ENCODE data around the gene PDGFD.

PDGFD gene

DNA sequence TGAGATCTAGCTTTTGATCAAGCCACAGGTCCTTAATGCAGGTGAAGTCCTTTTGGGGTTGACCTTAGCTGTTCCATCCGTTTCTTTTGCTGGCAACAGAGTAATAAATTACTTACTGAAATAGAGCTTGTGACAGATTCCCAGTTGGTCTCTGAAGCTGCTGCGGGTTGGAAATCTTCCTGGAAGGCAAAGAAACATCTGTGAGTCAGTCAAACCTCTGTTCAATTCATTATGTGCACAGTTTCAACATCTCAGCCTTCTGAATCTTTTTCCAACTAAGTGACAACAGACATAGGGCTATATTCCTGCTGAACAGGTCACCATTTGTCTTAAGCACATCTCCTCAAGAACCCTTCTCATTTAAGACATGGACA is 216.4 kb downstream of the PDGFD start:
- no peak for DNase-seq

DNA sequence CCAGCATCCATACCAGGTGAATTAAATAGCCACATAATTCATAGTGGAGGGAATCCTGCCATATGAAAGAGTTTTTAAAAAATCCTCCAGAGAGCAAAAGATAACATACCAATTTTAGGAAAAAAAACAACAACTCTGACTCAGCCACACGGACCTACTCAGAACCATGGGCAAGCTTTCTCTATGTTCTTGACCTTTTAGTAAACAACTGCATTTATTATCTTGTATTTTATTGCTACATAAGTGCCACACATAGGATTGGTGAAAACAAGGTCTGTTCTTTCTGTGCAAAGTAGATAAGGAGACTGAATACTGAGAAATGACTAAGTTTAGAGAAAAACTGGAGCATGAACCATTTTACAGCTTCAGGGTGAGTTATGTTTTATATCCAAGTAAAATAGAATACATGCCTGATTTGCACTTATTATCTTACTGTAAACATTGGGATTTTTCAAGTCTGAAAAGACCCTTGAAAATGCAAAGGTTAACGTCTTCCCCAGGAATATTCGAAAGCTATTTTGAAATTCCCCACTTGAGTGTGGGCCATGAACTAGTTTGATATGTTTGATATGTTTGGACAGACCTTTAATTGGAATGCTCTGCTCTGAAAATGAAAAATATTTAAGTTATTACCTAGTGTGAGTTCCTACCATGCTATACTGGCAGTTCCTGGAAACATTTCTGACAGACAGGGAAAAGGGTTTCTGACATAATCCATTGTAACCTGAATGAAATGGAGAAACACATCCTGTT is 217.0 kb downstream of the PDGFD start:
- no peak for DNase-seq

DNA sequence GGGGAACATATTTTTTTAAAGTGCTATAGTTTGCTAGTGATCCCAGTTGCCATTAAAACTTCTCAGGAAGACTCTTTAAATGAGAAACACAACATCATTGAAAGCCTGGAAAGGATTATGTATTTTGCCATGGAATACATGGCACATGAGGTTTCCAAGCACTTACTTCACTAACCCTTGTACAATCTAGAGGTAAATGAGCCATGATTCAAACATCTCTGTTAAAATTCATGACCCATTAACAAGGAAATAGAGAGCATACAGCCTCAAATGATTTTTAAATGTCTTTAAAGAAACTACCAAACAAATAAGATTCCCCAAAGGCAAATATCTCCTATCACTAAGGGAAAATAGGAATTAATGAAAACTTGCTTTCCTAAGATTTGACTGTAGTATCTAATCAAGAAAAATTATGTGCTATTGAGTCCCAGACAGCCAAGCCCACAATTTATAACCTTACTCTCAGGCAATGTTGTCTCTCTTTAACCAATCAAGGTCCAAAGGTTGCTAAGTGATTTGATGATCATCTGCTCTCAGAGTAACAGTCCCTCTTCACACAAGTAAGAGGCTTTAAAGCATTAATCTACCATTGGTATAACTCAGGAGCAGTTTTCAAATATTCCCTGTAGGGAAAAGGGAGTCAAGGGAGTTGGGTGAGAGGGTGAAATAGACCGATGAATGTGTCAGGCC is 219.6 kb downstream of the PDGFD start:
- no peak for DNase-seq

DNA sequence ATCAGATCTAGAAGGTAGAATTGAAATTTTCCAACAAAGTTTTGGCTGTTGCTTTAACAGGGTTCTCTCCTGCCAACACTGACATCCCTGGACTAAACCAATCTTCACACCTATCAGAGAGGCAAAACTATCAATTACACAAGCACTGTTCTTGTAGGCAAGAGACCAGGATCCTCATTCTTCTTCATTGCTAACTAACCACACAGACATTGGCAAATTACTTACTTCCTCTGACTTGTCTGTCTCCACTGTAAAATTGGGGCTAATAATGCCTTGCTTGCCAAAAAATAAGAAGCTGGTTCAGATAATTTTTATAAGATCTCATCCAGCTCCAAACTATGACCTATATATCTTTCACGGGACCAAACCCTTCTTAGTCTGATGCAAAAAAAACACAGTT is 221.3 kb downstream of the PDGFD start:
- no peak for DNase-seq

DNA sequence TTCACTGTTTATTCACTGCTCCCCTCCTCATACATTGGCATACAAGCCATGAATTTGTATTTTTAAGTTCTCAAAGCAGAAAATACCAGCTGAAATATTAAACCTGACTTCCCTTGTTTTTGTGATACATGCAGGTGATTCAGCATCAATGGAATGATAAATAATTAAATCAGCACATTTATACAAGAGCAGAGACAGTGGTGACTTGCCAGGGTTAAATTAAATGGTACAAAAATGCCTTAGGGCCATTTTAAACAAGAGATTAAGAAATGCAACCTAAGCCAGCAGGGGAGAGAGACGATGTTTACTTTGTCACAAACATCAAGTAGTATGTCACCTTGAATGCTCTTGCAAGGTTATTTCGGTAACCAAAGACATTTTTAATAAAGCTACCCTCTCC is 223.4 kb downstream of the PDGFD start:
- no peak for DNase-seq

DNA sequence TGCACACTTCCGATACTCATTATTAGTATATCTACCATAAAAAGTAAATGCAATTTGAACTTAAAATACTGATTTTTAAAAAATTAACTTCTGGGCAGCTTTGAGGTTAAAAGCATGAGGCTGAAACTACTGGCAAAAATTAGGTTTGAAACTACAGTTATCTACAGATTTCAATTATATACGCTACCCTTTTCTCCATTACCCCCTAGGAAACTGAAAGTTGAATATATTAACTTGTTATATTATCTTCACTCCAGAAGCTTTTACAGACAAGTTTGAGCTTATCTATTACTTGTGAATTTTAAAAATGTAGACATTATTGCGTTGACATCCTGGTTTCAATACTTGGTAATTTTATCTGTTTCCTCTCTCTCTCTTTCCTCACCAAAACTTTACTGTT is 224.3 kb downstream of the PDGFD start:
- DNase-seq = no peak

DNA sequence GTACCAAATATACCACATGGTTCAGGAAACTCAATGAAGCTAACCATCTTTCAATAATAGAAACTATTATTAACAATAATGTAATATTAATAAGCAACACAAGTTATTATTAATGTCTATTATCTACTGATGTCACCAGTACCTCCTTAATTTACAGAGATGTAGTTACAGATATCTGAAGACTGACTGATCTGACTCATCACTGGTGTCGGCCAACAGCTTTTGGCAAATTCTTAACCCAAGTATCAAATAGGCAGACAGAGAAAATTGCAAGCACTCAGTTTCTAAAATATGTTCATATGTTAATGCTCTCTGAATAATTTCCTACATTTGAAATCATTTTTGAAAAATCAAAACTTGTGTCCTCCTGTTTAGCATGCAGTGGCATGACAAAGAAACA is 227.9 kb downstream of the PDGFD start:
- DNase-seq = no peak

DNA sequence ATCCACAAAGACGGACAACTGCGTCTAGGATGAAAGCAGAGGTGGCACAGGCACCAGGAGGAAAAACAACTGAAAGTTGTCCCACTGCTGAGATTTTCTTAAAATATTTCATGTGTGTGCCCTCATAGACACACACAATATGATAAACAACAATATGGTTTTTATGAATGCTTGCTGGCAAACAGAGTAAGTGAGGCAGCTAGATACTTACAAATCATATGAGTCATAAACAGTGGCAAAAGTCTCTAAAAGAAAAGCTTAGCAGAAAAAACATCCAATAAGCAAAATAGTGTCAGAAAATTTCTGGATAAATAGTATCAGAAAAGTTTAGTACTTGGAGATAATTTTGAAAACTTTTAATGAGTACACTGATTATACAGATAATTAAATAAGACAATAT is 228.7 kb downstream of the PDGFD start:
- no peak for DNase-seq

DNA sequence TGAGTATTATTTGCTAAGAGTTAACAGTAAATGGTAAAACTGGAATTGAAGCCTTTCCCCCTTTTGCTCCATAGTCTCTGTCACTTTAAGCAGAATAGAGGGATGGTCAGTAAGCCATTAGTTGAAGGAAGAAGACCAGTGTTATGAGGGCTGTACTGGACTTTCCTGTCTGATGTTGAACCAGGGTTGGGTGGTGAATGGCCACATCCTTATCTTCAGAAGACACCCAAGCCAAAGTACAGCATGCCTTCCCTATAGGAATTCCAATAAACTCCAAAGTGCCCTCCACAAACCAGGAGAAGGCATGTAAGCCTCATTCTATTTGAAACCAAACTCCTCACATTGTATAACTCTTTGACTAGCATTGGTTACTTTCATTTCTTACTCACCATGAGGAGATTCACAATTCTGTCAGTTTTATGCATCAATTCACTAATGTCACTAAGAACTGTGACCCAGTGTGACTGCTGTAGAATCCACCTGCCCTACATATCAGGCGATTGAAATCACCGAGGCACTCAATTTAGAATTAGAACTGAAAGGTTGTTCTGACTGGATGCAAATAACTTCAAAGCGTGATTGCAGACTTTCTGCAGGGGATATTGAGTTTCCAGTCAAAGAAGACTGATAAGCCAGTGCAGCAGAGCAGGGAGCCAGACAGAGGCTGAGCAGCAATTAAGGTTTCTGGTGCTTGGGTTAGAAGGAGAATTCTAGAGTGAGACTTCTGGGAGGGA is 234.6 kb downstream of the PDGFD start:
- DNase-seq = no peak

DNA sequence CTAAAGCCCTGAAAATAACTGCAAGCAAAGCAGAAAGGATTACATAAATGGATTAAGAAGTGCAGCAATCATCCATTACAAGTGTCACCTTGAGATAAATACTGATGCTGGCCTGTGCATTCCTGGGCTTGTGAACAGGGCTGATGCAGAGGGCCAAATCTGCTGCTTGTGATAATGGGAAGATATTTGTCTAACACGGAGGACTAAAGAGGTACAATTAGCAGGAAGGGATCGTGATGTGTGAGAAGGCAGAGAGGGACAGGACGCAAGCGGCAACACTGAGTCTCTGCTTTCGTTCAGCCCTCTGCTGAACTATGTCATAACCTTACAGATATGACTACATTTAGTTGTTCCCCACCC is 235.2 kb downstream of the PDGFD start:
- no peak for DNase-seq

DNA sequence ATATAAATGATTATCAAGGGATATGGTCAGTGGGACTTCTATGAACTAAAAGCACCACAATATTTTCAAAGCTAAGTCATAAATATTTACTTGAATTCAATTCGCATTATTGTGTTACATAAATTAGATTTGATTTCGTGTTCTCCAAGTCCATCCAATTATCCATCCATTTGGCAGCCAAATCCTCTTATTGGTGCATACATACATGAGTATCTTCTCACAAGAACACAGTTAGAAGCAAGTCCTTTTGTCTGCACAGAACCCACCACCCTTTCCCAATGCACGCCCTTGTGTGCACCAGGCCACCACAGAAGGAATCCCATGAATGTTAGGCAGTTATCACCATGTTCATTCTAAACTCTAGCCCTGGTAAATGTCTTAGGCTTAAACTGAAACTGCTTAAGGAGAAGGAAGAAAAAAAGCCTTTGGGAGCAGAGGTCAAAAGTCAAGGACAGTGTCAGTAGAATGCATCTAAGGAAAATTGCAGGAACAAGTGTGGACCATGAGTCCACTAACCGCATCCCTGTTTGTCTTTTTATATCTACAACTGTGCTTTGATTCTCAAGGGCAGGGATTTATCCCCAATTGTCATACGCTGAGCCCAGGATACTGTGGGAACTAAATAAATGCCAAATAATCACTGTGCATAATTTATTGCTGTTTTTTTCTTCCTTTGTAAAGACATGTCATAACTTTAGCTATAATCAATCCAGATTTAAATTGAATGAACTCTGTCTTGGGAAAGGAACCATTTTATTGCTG is 235.7 kb downstream of the PDGFD start:
- DNase-seq = no peak

DNA sequence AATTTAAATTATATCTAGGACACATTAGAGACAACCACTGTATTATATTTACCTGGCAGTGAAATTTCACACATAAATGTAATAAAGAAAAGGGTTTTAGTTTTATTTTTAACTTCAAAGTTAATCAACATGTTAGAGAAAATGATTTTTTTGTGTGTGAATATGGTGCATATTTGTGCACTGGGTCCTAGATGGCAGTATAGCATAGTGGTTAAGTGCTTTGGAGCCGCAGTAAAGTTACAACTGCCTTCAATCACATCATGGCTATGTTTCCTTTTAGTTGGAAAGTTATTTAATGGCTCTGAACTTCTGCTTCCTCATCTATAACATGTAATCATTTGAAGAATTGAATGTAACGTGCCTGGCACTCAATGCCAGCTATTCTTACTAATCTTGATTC is 236.4 kb downstream of the PDGFD start:
- no peak for DNase-seq

DNA sequence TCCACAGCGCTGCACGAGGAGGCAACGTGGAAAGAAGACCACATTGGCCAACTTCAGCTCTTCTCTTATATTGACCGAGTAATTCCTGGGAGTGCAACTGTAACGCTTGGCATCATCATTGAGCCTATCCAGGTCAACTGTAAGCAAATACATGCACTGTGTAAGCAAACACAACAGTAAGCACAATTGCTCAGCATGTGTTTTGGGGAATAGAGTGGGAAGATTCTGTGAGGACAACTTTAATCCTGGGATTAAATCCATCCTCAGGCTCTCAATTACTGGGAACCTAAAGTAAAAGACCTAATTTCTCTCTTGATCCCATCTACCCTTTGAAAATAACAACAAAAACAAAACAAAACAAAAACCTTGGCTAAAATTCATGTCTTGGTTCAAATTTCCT is 237.0 kb downstream of the PDGFD start:
- no peak for DNase-seq

DNA sequence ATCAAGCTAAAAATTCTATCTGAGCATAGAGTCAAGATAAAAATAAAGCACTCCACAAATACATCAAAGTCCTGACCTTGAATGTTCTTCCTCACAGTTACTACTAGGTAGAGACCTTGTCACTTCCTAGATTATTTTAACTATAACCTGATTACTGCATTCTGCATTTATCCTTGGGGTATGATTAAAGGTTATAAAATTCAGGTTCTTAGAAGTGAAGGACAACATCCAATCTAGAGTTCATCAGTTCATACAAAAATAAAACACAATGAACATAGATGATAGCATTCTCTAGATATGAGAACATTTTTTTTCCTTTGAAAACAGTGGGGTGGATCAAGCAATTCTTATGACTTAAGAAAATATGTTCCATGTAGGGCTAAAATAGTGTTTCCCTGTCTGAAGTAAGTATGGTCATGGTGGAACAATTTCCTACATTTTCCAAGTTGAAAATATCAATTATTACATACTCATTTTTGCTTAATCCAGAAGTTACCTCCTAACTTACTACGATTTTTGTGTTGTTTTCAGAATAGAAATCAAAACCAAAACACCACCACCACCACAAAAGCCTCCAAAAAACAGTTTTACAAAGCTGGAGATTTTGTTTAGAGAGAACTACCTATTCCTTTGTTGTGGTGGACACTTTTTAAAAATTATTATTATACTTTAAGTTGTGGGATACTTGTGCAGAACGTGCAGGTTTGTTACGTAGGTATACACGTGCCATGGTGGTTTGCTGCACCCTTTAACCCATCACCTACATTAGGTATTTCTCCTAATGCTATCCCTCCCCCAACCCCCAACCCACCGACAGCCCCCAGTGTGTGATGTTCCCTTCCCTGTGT is 239.6 kb downstream of the PDGFD start:
- no peak for DNase-seq

DNA sequence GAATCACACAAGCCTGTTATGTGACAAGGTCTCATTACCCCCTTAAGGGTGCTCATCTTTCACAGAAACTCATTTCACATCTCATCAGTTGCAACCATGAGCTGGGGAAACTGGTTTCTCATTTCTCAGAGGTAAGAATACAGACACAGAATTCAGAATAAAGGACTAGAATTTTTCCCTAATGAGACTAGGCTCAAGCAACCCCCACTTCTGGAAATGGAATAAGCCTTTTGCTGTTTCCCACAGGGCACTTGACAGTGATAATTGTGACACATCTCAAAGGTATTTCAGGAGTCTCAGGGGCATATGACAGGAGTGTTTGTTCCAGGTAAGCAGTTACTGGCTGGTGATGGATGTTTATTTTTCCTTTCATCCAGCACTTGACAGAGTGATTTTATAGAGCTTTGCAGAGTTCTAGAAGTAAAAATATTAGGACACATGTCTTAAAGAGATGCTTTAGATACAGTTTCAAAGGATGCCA is 240.5 kb downstream of the PDGFD start:
- no peak for DNase-seq

DNA sequence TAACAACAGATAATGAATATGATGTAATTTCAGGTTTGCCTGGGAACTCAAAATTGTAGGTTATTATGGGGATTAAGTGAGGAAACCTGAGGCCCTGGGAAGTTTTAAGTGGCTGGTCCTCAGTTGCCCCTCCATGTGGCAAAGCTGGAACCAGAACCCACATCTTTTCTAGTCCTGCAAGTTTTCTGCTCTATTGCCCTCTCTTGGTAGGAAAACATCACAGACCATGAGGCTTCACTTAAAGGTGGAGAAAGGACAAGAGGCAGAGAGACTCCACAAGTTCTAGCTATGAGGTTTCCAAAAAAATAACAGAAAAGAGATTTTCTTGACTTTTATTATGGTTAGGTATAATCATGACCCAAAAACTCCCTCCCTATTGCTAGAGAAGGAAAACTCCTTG is 243.0 kb downstream of the PDGFD start:
- DNase-seq = no peak

DNA sequence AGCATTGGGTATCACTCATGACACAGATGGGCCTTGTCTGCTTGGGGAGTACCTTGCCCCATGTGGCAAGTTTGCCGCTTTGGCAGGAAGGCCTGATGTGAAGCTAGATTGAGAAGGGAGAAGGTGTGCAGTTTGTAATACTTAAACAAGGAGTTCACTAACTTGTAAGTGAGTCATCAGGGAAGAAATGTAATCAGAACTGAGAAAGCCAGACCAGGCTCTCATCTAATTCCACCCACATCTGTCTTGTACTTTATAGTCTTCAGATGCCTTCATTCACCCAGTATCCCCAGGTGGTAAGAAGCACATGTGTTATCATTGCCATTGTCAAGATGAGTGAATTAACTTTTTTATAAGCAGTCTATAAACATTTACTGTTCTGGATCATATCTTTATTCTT is 243.5 kb downstream of the PDGFD start:
- DNase-seq = no peak

DNA sequence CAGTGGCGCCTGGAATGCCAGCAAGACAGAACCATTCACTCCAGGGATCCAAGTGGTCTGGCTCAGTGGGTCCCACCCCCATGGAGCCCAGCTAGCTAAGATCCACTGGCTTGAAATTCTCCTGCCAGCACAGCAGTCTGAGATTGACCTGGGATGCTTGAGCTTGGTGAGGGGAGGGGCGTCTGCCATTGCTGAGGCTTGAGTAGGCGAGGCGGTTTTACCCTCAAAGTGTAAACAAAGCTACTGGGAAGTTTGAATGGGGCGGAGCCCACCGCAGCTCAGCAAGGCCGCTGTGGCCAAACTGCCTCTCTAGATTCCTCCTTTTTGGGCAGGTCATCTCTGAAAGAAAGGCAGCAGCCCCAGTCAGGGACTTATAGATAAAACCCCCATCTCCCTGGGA is 253.2 kb downstream of the PDGFD start:
- DNase-seq = no peak

DNA sequence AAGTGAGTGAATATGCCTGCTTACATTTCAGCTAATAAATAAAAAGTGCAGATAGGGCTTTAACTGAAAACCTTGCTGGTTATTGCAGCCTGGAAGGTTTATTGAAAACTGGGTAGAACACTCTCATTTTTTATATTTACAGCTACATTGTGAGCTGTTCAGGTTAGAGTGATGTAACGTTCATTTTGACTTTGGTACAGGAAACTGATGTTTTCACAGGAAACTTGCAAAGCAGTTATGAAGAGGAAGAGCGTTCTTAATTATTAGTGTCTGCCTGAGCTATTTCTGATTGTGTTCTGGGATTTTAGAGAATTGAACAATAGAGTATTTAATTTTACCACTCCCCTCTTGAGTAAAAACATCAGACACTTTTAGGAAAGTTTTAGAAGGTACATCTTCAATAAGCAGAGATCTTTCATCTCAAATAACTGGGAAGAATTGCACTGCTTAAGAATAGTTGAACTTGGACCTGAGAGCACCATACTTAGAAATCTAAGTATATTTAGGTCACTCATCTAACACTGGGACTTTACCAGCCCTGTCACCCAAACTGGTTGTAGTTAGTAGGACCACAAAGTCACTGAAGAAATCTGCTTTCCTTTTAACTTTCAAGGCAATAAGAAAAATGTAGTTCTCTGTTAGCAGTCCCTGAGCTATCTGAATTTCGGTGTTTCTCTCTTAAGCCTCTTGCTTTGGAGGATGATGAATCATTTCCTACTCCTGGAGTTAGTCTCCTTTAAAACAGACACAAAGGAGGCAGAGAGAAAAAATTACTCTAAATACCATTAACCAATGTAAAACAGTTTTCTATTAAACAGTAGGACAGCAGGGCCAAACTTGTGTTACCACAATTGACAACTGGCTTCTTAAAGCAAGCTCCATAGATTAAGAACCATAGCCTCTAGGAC is 256.1 kb downstream of the PDGFD start:
- no peak for DNase-seq

DNA sequence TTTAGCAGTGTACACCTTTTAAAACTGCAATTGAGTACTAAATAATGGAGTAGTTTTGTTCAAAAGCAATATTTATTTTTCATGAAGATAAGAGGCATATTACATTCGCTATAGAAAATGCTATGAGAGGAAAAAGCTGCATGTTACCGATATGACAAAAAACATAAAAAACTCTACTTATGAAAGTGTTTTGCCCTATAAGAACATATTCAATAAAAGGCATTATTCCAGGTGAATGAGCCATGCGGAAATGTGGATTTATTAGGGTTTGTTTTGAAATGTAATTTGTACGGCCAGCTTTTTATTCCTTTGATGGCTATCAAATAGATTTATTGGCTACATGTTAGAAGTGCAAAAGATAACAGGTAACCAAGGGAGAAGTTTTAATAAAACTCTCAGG is 256.8 kb downstream of the PDGFD start:
- DNase-seq = no peak

DNA sequence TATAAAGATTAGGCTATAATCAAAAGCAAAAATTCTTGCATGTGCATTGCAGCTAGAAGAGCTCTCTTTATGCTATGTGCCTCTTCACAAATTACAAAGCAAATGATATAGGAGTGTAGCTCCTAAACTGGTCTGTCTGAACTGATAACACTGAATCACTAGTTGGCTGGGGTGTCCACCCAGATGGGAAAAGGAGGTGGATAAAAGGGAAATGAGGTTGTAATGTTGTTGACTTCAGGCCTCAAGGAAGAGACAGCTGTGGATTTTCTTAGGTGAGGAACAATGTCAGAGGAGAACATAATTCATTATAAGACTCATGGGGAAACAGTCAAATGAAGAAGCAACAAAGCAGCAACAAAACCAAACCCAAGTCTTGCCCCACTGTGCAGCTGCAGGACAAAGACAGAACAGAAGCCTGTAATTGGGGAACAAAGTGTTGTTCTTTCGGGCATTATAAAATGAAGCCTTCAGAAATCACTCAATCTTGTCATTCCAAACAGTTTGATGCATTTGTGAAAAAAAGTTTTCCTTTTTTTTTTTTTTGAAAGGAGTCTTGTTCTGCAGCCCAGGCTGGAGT is 257.6 kb downstream of the PDGFD start:
- no peak for DNase-seq

Data from activated CD4-positive, alpha-beta T cell treated with anti-CD3 and anti-CD28 coated beads, Interleukin-2, amount 50 U/mL, for 16 hours (primary cell).